ENCODE measurements around the gene CFAP20DC.
"Not testable (repeated sequence)": the region's sequence is repeated elsewhere in the genome, so short reads cannot be mapped to it uniquely, and the experiment has no call there.

CFAP20DC gene

DNA sequence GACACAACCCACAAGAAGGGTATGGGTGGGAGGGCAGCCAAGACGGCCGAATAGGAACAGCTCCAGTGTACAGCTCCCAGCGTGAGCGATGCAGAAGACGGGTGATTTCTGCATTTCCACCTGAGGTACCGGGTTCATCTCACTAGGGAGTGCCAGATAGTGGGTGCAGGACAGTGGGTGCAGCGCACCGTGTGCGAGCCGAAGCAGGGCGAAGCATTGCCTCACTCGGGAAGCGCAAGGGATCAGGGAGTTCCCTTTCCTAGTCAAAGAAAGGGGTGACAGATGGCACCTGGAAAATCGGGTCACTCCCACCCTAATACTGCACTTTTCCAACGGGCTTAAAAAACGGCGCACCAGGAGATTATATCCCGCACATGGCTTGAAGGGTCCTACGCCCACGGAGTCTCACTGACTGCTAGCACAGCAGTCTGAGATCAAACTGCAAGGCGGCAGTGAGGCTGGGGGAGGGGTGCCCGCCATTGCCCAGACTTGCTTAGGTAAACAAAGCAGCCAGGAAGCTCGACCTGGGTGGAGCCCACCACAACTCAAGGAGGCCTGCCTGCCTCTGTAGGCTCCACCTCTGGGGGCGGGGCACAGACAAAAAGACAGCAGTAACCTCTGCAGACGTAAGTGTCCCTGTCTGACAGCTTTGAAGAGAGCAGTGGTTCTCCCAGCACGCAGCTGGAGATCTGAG lies 243.1 kb downstream of the CFAP20DC start:
- FAIRE-seq = not testable (repeated sequence)

DNA sequence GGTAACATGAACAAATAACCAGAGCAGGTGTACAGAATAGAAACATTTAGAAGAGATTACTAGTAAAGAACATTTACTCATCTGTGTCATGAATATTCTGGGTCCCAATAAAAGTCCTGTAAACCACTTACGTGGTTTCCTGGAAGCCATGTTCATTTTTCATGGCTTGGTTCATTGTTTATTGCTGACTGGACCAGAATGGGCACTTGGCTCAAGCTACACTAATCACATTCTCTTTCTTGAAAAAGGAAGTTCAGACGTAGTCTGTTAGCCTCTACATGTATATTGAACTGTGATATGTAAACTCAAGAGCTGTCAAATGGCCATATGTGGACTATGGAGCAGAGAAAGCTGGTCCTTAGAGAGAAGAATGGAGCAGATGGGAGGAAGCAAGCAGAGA lies 244.9 kb downstream of the CFAP20DC start:
- DNase-seq (ENCODE audit: low spot score) (no peak), FAIRE-seq (no peak)

More for the DNA sequence above, 243.1 kb downstream of the CFAP20DC start:
- not testable (repeated sequence) for DNase-seq (ENCODE audit: low spot score)

DNA sequence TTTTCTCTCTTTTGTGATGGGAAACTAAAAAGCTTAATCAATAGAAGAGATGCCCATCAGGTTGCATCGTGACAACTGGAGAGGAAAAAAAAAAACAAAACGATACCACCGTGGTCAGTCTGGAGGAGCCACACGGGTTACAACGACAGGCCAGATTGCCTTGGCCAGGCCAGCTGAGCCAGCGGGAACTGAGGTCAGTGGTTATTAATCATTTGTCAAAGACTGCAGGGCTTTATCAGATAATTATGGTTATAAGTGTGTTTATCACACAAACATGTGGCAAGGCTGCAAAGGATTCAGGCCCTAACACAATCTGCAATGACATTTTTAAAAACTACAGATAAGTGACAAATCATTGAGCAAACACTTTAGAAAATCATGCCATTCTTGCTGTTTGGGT lies 248.3 kb downstream of the CFAP20DC start:
- FAIRE-seq (no peak), DNase-seq (ENCODE audit: low spot score) (no peak)

DNA sequence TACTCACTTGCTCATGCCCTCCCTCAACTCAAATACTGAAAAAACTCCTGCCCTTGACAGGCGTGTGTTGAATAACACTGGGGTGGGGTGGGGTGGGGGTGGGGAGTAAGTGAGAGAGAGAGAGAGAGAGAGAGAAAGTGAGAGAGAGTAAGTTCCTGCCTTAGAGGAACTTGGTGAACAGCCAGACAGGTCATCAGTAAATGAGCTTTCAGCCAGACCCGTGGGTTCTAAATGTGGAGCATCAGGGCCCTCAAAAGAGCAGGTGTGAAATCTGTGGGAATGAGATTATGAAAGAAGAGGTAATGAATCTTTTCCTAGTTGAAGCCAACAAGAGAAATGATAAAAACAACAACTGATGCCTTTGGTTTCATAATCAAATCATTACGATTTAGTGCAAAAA lies 248.9 kb downstream of the CFAP20DC start:
- DNase-seq (ENCODE audit: low spot score) (no peak), FAIRE-seq (no peak)

DNA sequence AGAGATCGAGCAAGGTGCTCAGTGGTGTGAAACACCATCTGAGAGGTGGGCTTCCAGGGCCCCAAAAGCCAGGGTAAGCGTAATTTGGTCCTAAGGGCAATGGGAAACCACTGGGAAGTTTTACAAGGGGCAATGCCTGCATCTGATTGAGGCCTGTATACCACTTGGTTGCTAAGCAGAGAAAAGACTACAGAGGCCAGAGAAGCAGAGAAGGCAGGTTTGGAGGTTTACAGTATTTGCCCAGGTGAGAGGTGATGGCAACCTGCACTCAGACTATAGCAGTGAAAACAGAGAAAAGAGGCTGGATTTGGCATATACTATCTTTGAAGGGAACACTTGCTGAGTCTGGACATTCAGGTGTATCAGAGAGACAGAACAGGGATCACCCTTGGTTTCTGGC lies 249.8 kb downstream of the CFAP20DC start:
- DNase-seq (ENCODE audit: low spot score) (no peak), FAIRE-seq (no peak)

DNA sequence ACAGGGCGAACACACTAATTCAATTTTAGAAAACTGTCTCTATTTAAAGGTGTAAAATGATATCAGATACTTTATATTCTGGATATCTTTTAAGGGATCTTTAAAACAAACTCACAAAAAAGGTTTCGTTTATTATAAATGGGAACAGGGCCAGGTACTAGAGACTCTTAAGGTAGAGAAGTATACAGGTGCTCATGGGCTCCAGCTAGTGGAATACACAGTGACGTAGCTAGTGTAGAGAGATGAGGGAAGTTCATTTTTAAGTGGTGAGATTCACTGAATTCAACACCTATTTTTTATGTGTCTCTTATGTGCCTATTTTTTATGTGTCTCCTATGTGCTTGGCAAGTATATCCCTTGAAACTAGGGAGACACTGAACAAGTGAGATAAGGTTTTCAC lies 250.6 kb downstream of the CFAP20DC start:
- FAIRE-seq (no peak), DNase-seq (ENCODE audit: low spot score) (no peak)

DNA sequence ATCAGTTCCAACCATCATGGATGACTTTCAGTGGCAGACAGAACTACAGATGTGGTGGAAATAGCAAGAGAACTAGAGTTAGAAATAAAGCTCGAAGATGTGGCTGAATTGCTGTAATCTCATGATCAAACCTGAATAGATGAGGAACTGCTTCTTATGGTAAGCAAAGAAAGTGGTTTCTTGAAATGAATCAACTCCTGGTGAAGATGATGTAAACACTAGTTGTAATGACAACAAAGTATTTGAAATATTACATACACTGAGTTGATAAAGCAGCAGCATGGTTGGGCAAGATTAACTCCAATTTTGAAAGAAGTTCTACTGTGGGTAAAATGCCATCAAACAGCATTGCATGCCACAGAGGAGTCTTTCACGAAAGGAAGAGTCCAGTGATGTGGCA lies 251.5 kb downstream of the CFAP20DC start:
- no peak for DNase-seq (ENCODE audit: low spot score)
- no peak for FAIRE-seq

DNA sequence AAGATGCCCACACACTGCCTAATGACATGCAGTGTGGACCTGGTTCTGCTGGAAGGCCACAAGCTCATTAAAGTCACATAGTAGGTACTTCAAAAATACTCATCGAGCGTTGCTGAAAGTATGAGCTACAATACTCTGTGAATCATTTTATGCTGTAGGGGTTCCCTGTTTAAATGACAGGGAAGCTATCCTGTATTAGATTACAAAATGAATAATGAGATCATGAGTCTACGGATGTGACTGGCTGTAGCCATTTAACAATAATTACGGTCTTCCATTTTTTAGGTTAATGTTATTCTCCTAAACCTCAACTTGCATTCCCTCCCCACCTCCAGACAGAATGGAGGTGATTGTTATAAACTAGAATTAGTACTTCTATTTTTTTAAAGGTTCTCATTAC lies 255.1 kb downstream of the CFAP20DC start:
- no peak for FAIRE-seq

DNA sequence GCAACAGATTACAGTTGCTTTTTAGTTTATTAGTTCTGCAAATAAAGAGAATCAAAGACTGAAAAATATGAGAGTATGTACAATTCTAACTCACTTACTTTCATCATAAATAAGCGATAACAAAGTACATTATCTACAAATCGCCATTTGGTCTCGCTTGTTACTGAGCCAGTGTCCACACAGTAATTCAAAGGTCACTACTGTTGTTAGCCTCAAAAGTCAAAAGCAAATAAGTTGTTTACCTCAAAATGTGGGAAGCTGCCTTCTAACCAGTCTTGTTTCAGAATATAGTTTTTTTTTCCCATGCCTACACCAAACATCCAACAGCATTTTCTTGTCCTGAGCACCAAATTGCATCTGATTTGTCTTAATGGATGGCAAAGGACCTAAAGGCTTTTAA lies 255.9 kb downstream of the CFAP20DC start:
- FAIRE-seq = no peak
- no peak for DNase-seq (ENCODE audit: low spot score)

More for the DNA sequence above, 255.1 kb downstream of the CFAP20DC start:
- DNase-seq (ENCODE audit: low spot score) = no peak

DNA sequence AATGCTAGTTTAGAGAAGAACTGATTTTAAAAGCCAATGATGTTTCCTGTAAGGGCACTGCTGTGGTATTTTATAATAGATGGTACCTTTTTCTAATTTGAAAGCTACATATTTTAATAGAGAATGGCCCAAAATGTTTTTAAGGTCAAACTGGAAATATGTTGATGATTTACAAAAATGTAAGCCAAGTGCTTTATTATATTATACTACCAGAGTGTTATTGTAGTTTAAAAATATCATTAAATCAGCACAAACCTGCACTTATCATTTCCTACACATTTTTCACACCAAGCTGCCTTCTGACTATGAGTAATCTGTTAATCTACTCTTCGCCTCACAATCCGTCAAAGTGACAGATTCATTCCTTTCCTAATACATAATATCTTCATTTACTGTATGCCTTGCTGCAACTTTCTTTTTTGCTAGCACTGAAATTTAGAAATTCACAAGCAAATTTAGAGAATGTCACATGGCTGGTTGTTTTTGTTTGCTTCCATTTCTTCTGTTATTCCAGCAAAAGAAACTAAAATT lies 256.8 kb downstream of the CFAP20DC start:
- FAIRE-seq (no peak), DNase-seq (ENCODE audit: low spot score) (no peak)

DNA sequence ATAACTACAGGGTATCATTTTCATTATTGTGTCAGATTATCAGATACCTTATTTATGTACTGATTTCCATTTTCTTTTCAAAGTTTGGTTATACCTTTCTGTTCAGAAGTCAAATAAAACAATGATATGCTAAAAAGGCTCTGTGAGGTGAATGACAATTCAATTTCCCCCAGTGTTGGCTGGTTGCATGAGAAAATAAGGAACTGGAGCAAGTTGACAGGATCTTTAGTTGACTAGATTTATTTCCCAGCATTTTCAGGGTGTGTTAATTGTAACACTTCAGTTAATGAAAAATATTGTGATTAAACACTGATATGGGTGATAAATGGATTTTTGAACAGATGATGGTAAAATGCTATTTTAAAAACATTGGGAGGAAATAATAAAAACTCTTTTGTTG lies 260.4 kb downstream of the CFAP20DC start:
- FAIRE-seq = no peak
- no peak for DNase-seq (ENCODE audit: low spot score)

DNA sequence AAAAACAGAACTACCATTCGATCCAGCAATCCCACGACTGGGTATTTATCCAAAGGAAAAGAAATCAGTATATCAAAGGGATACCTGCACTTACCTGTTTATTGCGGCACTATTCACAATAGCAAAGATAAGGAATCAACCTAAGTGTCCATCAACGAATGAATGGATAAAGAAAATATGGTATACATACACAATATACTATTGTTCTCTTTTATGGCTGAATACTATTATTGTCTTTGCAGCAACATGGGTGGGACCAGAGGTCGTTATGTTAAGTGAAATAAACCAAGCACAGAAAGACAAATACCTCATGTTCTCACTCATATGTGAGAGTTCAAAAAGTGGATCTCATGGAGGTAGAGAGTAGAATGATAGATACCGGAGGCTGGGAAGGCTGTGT lies 264.9 kb downstream of the CFAP20DC start:
- DNase-seq (ENCODE audit: low spot score) (no peak), FAIRE-seq (no peak)

DNA sequence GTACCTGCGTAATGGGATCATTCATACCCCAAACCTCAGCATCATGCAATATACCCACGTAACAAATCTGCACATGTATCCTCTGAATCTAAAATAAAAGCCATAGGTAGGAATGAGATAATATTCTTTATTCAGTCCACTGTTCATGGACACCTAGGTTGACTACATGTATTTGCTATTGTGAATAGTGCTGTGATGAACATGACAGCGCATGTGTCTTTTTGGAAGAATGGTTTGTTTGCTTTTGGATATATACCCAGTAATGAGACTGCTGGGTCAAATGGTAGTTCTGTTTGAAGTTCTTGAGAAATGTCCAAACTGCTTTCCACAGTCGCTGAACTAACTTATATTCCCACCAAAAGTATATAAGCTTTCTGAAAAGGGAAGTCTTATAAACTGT lies 265.4 kb downstream of the CFAP20DC start:
- DNase-seq (ENCODE audit: low spot score) (no peak), FAIRE-seq (no peak)

DNA sequence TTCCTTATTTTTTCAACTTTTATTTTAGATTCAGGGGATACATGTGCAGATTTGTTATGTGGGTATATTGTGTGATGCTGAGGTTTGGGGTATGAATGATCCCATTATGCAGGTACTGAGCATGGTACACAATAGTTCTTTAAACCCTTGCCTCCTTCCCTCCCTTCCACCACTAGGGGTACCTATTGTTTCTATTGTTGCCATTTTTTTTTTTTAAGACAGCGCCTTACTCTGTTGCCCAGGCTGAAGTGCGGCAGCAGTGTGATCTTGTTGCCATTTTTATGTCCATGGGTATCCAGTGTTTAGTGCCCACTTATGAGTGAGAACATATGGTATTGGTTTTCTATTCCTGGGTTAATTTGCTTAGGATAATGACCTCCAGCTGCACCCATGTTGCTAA lies 266.0 kb downstream of the CFAP20DC start:
- DNase-seq (ENCODE audit: low spot score) (no peak), FAIRE-seq (no peak)

DNA sequence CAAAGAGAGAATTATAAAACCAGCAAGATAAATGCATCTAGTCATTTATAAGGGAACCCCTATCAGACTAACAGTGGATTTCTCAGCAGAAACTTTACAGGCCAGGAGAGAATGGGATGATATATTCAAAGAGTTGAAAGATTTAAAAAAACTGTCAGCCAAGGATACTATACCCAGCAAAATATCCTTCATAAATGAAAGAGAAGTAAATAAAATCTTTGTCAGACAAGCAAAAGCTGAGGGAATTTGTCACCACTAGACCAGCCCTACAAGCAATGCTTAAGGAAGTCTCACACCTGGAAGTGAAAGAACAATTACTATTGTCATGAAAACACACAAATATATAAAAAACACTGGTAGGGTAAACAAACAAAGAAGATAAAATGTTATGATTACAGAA lies 269.9 kb downstream of the CFAP20DC start:
- no peak for DNase-seq (ENCODE audit: low spot score)
- no peak for FAIRE-seq

DNA sequence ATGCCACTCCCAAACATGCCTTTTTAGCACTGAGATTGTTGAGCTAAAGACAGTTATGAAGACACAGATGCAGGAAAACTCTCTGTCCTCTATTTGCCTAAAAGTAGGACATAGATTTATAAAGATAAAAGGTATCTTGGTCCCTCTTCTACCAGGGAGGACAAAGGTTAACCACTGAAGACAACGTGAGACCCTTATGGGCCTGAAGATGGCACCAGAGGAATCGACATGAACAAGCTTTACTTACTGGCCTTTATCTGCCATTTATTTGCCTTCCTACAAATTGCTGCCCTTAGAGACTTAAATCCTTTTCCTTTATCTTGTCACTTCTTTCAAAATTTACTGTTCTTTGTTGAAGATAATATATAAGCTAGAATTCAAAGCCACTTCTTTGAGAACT lies 273.6 kb downstream of the CFAP20DC start:
- FAIRE-seq = no peak
- DNase-seq (ENCODE audit: low spot score) = no peak

DNA sequence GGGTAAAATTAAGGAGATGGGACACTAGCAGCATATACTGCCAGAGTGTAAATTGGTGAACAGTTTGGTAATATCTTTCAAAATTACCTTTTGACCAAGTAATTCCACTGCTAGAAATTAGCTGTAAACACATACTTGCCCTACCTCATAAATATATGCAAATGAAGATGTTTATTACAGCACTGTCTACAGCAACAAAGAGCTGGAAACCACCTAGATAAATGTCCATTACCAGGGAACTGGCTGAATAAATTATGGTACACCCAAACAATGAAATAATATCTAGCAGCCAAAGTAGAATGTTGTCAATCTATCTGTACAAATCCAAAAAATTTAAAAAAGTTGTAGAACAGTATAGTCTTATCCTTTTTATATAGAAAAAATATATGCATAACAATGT lies 277.4 kb downstream of the CFAP20DC start:
- no peak for FAIRE-seq
- DNase-seq (ENCODE audit: low spot score) = no peak

DNA sequence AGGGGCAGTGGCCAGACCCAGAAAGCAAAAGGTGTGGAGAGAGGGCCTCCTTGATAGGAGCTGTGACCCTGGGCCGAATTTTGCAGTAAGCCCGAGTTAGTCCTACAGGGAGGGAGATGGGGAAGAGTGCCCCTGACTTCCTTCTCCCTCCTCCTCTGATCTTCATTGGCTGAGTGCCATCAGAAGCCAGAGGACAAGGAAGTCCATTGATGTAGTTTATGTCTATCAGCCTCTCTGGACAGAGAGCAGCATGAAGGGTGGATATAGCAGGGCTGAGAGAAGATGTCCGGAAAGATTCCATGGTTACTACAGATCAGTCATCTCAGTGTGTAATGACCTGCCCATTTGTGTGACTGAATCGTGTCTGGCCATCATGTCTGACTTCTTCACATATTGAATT lies 280.8 kb downstream of the CFAP20DC start:
- no peak for FAIRE-seq

DNA sequence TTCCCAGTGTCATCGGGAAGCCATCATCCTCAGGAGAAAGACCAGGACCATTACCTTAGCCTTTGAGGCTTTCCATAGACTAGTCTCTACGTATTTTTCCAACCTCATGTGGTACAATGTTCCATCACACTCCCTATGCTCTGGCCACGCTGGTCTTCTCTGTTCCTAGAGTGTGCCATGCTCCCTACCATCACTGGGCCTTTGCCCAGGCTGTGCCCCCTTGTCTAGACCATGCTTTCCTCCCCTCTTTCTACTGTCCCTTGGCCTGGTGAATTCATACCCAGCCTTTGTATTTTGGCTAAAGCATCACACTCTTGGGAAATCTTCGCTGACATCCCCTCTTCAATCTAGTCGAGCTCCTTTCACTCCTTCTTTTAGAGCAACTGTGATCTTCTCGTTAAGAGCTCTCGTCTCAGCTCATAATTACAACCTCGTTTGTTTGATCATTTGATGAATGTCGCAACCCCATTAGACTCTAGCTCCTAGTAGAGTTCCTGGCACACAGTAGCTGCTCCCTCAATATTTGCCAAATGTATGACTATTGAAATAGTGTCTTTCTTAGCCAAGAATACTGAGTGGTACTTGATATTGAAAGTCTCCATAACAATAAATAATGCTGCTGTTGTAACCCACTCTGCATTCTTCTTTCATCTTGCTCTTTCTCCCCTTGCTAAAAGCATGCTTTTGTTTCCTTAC lies 283.1 kb downstream of the CFAP20DC start:
- no peak for FAIRE-seq
- no peak for DNase-seq (ENCODE audit: low spot score)

More for the DNA sequence above, 280.8 kb downstream of the CFAP20DC start:
- no peak for DNase-seq (ENCODE audit: low spot score)

DNA sequence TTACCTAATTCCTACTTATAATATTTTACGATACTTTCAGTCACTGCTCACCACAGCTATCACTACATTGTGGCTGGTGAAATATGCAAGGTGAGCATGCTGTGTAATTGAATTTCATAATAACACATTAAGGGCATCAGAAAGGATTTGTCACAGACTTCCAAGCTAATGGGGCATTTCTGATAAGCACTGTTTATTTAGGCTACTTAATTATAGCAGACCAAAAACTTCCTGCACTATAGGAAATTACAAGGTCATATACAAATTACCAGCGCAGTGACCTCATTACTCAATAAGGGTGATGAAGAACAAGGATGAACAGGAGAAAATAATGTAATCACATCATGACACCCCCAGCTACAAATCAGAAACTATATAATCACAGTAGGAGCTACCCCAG lies 294.7 kb downstream of the CFAP20DC start:
- no peak for FAIRE-seq
- DNase-seq (ENCODE audit: low spot score) = no peak

DNA sequence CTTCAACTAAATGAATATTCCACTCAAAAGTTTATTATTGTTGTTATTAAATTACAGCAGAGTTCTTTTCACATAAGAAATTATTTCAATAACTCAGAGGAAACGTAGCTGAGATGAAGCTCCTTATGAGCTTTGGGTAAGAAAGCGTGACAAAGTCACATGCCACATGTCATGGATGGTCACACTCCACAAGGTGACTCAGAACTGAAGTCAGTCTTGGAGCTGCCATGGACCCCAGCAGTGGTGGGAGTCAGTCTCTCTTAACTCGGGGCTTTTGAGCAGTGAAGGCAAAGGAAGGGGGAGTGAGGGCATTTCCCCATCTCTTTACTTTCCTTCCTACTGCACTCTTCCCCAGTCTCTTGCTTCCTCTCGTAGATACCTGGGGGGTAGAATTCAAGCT lies 295.8 kb downstream of the CFAP20DC start:
- FAIRE-seq (no peak), DNase-seq (ENCODE audit: low spot score) (no peak)

DNA sequence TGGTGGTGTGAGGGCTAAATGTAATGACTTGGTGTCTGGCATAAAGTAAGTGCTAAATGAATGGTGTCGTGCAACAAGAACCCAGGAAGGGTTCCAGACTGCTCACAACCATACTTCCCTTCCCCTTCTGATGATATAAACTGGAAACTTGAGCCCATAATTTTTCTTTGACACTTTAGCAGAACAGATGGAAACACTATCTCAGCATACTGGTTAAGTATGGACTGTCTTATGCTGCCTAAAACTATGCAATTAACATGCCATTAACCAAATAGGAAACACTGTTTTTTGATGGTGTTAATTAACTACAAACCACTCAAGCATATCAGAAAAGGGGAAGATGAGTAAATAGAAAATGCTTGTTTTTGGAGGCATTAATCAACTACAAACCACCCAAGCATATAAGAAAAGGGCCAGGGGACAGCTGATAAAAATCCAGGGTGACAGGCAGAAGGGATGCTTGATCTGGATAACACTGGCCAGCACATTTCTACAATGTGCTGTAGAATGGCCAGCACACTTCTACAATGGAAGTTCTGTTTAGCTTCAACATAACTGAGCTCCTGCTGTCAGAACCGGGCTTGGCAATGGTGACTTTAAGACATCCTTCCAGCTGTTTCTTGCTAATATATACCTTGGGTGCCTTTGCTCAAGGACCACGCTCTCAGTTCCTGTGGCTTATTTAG lies 297.8 kb downstream of the CFAP20DC start:
- no peak for DNase-seq (ENCODE audit: low spot score)
- FAIRE-seq = no peak

Measured in RCC 7860 (cell line).